K562 (cell line): ENCODE results near the gene SMAGP. TPM values are rescaled to one million over a fixed set of nuclear protein-coding genes. Genes with fewer than 3 reads are reported as not detected.

Experiments used
- ATAC-seq: fragments of 200-7000 bp; cut with Tn5 transposase; 3 replicates; pipeline ENCODE4 v1.9.1; 2020; ENCODE audit warnings: moderate library complexity
- BruUV-seq: library from RNA; stranded (reverse); fragments of 400-500 nt; replicated peaks from 2 replicates; lab custom pipeline; 2021; lab: Mats Ljungman, UMichigan
- CTCF ChIA-PET: fragments of 300-600 bp; formaldehyde crosslinking; extraction: SDS; loops from one replicate; lab custom pipeline; 2021; ENCODE audit warnings: low intra/inter-chr PET ratio; lab: Yijun Ruan, JAX
- POLR2A ChIA-PET: fragments of 300-600, 350-650 bp; sonication (Branson Sonifier 250); formaldehyde crosslinking; extraction: SDS; loops from one replicate; lab custom pipeline; 2021; ENCODE audit warnings: antibody characterized with exemption, inconsistent platforms; lab: Yijun Ruan, JAX
- DNase-seq, 4 experiments: peaks; one replicate each; pipeline versions ENCODE4 v3.0.0 to v3.0.0-alpha.2; 2011 to 2018; ENCODE audit warnings: low spot score in 3 of 4, mixed read lengths in 3 of 4; ENCODE audit errors: extremely low read depth in 1 of 4
- FAIRE-seq: peaks from 2 replicates; lab custom pipeline; 2011; peaks lifted over from hg19 to GRCh38; lab: Jason Lieb, UNC
- H2AFZ ChIP-seq: 2 replicates; pipeline ENCODE4 v1.6.0; 2011; ENCODE audit warnings: low read depth, low read length, control low read depth, inconsistent platforms
- H3K27ac ChIP-seq: fragments of 200-600 bp; 3 replicates; pipeline ENCODE4 v1.8.0; 2011; ENCODE audit warnings: low read depth, mild to moderate bottlenecking, control low read depth, inconsistent platforms, low read length, moderate library complexity, mixed read lengths; ENCODE audit errors: extremely low read depth
- H3K27me3 ChIP-seq, 2 experiments: fragments of 300-600 bp in 1 of 2; 2 replicates in 1 of 2; 3 replicates in 1 of 2; pipeline versions ENCODE4 v1.6.0 to v1.8.0; 2011; ENCODE audit warnings: inconsistent platforms in 2 of 2, low read length in 2 of 2, mild to moderate bottlenecking in 1 of 2, mixed read lengths in 1 of 2, moderate library complexity in 1 of 2; ENCODE audit not compliant: control insufficient read depth in 2 of 2, insufficient read depth in 2 of 2
- H3K36me3 ChIP-seq: fragments of 300-600 bp; 3 replicates; pipeline ENCODE4 v1.8.0; 2011; ENCODE audit warnings: mild to moderate bottlenecking, low read length, inconsistent platforms; ENCODE audit not compliant: control insufficient read depth, insufficient read depth
- H3K4me1 ChIP-seq, 2 experiments: fragments of 200-600 bp in 1 of 2; replicated peaks in 1 of 2; 2 replicates in 1 of 2; 3 replicates in 1 of 2; pipeline versions ENCODE4 v1.5.1 to v1.8.0; 2011; ENCODE audit warnings: inconsistent platforms in 2 of 2, low read length in 2 of 2, mild to moderate bottlenecking in 1 of 2, mixed read lengths in 1 of 2, moderate library complexity in 1 of 2; ENCODE audit not compliant: control insufficient read depth in 2 of 2, insufficient read depth in 2 of 2
- H3K4me2 ChIP-seq: 2 replicates; pipeline ENCODE4 v1.6.1; 2011; ENCODE audit warnings: low read length, control low read depth, inconsistent platforms, mixed read lengths; ENCODE audit not compliant: insufficient read depth
- H3K4me3 ChIP-seq: fragments of 200-600 bp; sonication (generic), shearing (Covaris generic); 2 replicates; pipeline ENCODE4 v1.5.1; 2016; ENCODE audit warnings: control low read depth, inconsistent platforms
- H3K79me2 ChIP-seq: fragments of 200-600 bp; 3 replicates; pipeline ENCODE4 v1.8.0; 2011; ENCODE audit warnings: low read length, inconsistent platforms; ENCODE audit not compliant: control insufficient read depth, insufficient read depth
- H3K9ac ChIP-seq, 2 experiments: 2 replicates each; pipeline versions ENCODE4 v1.6.0 to v1.6.1; 2011; ENCODE audit warnings: low read depth in 2 of 2, low read length in 2 of 2, control low read depth in 1 of 2, inconsistent platforms in 1 of 2, mild to moderate bottlenecking in 1 of 2, mixed read lengths in 1 of 2; ENCODE audit not compliant: insufficient read depth in 1 of 2
- H3K9me1 ChIP-seq: one replicate; pipeline ENCODE4 v1.6.0; 2011; ENCODE audit warnings: inconsistent platforms, mild to moderate bottlenecking, low read length, moderate library complexity; ENCODE audit not compliant: control insufficient read depth, insufficient read depth
- H3K9me3 ChIP-seq: replicated peaks from 2 replicates; pipeline ENCODE4 v1.5.1; 2011; ENCODE audit warnings: low read depth, low read length, inconsistent platforms; ENCODE audit not compliant: control insufficient read depth, insufficient read depth
- H4K20me1 ChIP-seq: replicated peaks from 2 replicates; pipeline ENCODE4 v1.6.1; 2011; ENCODE audit warnings: low read length, inconsistent platforms, mixed read lengths; ENCODE audit not compliant: control insufficient read depth, insufficient read depth
- ARID2 ChIP-seq: fragments of 450-650 bp; IDR thresholded peaks from 2 replicates; pipeline ENCODE4 v1.6.1; 2017; ENCODE audit warnings: antibody characterized with exemption, mild to moderate bottlenecking
- LEF1 ChIP-seq: fragments of 450-650 bp; IDR thresholded peaks from 2 replicates; pipeline ENCODE4 v1.6.1; 2016; ENCODE audit warnings: mild to moderate bottlenecking
- NCOR1 ChIP-seq: fragments of 450-650 bp; IDR thresholded peaks from 2 replicates; pipeline ENCODE4 v1.6.1; 2016; ENCODE audit warnings: mild to moderate bottlenecking, moderate library complexity
- NFIX ChIP-seq: fragments of 250-450 bp; sonication (Bioruptor Pico); IDR thresholded peaks from 2 replicates; pipeline ENCODE4 v1.4.0; 2020; ENCODE audit warnings: low read depth, mild to moderate bottlenecking, moderate library complexity
- POLR2G ChIP-seq: fragments of 200-400 bp; formaldehyde crosslinking; IDR thresholded peaks from 2 replicates; pipeline ENCODE4 v1.6.1; 2017; ENCODE audit warnings: low read depth, mild to moderate bottlenecking, antibody characterized with exemption, low read length, moderate library complexity
- ZKSCAN8 ChIP-seq: fragments of 200-800 bp; sonication (Bioruptor generic); IDR thresholded peaks from 2 replicates; pipeline ENCODE4 v1.6.1; 2016; ENCODE audit warnings: missing genetic modification characterization, missing compliant biosample characterization
- ZNF140 ChIP-seq: fragments of 250-450 bp; sonication (Bioruptor Pico); IDR thresholded peaks from 2 replicates; pipeline ENCODE4 v1.8.0; 2021; ENCODE audit warnings: moderate library complexity, mild to moderate bottlenecking, inconsistent platforms
- WGBS: fragments of 100-300 bp; shearing (Covaris generic); methylation state at CpG from one replicate; pipeline ENCODE4 v1.1.6; 2016; ENCODE audit warnings: low coverage, mixed read lengths; ENCODE audit not compliant: insufficient coverage; ENCODE audit errors: missing lambda C conversion rate; 5-methylcytosine and 5-hydroxymethylcytosine counted together
- in situ Hi-C: fragments of 300-500 bp; cut with MboI; formaldehyde crosslinking; loops from 4 replicates; pipeline ENCODE4 v1.15.0; 2018; ENCODE audit warnings: inconsistent platforms, mixed read lengths
- intact Hi-C: fragments of 100-400 bp; cut with micrococcal nuclease; formaldehyde crosslinking; loops from 2 replicates; pipeline ENCODE4 v1.14.2; 2022
- polyA plus RNA-seq, 8 experiments: library from polyadenylated mRNA; depleted of rRNA in 4 of 8; stranded (reverse) in 5 of 8; unstranded in 3 of 8; fragments of >200 nt; fragmentation: Nextera tagmentation in 2 of 8; fragmentation: Illumina TruSeq in 1 of 8; extraction: Ambion mirVana in 2 of 8; extraction: Trizol in 1 of 8; gene quantifications; 2 replicates each; pipeline versions ENCODE4 v1.2.1 to v1.2.3, GENCODE V29; 2011 to 2014; ENCODE audit warnings: inconsistent platforms in 1 of 8, missing spikeins in 1 of 8
- total RNA-seq, 7 experiments: library from RNA; depleted of rRNA in 6 of 7; stranded (reverse); fragments of >200 nt in 6 of 7; fragmentation: Illumina TruSeq in 2 of 7; extraction: Trizol in 2 of 7; gene quantifications; 2 replicates each; pipeline versions ENCODE4 v1.2.1 to v1.2.3, GENCODE V29; 2011 to 2021; ENCODE audit warnings: low replicate concordance in 1 of 7
- TF ChIP-seq, protein P1 (sequence below), 3 experiments: fragments of 200-800 bp in 1 of 3; fragments of 250-450 bp in 1 of 3; fragments of 450-650 bp in 1 of 3; sonication (Bioruptor Pico) in 1 of 3; sonication (Bioruptor generic) in 1 of 3; formaldehyde crosslinking in 1 of 3; IDR thresholded peaks; 2 replicates each; pipeline versions ENCODE4 v1.6.1 to v1.8.0; 2016 to 2022; ENCODE audit warnings: mild to moderate bottlenecking in 2 of 3, missing genetic modification characterization in 2 of 3, missing compliant biosample characterization in 1 of 3, moderate library complexity in 1 of 3
- TF ChIP-seq, protein P2 (sequence below), 2 experiments: IDR thresholded peaks; 2 replicates each; pipeline ENCODE4 v1.6.1; 2012; ENCODE audit warnings: improper control_type of control experiment in 2 of 2, low read depth in 2 of 2, low read length in 2 of 2, borderline replicate concordance in 1 of 2

The SMAGP gene
- total and polyA plus RNA-seq, 9 of the 15 experiments (the other 6 are each of a cell fraction or from before 2014, with no cell fraction given), result 23.1 to 62.3 (median 29.9) TPM

DNA sequence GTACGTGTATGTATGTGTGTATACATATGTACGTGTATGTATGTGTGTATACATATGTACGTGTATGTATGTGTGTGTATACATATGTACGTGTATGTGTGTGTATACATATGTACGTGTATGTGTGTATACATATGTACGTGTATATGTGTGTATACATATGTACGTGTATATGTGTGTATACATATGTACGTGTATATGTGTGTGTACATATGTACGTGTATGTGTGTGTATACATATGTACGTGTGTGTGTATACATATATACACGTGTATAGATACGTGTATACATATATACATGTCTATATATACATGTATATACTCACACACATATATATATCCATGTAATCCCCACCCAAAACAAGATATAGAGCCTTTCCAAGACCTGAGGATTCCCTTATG, 50.4 kb downstream of the SMAGP start (continued):
- TF ChIP-seq, protein P1, sequence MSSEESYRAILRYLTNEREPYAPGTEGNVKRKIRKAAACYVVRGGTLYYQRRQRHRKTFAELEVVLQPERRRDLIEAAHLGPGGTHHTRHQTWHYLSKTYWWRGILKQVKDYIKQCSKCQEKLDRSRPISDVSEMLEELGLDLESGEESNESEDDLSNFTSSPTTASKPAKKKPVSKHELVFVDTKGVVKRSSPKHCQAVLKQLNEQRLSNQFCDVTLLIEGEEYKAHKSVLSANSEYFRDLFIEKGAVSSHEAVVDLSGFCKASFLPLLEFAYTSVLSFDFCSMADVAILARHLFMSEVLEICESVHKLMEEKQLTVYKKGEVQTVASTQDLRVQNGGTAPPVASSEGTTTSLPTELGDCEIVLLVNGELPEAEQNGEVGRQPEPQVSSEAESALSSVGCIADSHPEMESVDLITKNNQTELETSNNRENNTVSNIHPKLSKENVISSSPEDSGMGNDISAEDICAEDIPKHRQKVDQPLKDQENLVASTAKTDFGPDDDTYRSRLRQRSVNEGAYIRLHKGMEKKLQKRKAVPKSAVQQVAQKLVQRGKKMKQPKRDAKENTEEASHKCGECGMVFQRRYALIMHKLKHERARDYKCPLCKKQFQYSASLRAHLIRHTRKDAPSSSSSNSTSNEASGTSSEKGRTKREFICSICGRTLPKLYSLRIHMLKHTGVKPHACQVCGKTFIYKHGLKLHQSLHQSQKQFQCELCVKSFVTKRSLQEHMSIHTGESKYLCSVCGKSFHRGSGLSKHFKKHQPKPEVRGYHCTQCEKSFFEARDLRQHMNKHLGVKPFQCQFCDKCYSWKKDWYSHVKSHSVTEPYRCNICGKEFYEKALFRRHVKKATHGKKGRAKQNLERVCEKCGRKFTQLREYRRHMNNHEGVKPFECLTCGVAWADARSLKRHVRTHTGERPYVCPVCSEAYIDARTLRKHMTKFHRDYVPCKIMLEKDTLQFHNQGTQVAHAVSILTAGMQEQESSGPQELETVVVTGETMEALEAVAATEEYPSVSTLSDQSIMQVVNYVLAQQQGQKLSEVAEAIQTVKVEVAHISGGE (CRISPR knock-in tag; IDR thresholded peaks at IDR 0.05), result peak in 1 of 3 experiments; percentile 49; a peak in 1 of 6 replicates
- peak; percentile 44; the same call in 1 of the 2 replicates for TF ChIP-seq ZNF140 (CRISPR knock-in tag)
- 0 out of 2 replicates have a peak, but pooled peaks have one; percentile 12 for TF ChIP-seq NCOR1
- TF ChIP-seq ARID2, result peak; percentile 77; the same call in 1 of the 2 replicates
- TF ChIP-seq NFIX (CRISPR knock-in tag), result 0 out of 2 replicates have a peak, but pooled peaks have one; percentile 40
- TF ChIP-seq ZKSCAN8 (CRISPR knock-in tag), result peak; percentile 64; the same call in 1 of the 2 replicates

DNA sequence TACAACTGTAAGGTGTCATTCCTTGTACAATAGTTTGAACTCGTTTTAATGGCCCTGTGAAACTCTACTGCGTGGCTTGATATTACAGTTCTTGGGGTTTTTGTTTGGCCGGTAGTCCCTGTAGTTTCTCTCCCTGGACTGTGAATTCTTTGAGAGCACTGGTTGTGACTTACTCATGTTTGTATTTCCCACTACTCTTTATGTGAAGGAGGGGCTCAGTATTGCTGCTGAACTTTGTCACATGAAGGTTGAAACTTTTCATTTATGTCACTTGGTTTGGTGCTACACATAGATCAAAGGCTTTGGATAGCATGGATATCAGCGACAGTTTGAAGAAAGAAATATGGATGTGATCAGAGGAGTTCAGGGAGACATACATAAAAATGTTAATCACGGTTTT, 50.9 kb downstream of the SMAGP start:
- CTCF ChIA-PET, result no interaction called here
- no peaks in the 10 kb centered on the region for H3K9me3 ChIP-seq
- FAIRE-seq, result no peak
- peak overlapping the region; percentile 50 to 91; a peak in 2 of 4 replicates for H3K9ac ChIP-seq
- peaks cover 21 to 22% of the 10 kb centered on the region in 2 experiments; a peak in 4 of 5 replicates for H3K4me1 ChIP-seq
- peak overlapping the region; percentile 71 for H3K4me3 ChIP-seq
- DNase-seq, result peak in 1 of 4 experiments; percentile 30
- H2AFZ ChIP-seq, result peak overlapping the region; percentile 85
- no peaks in the 10 kb centered on the region for H4K20me1 ChIP-seq
- H3K36me3 ChIP-seq, result no peaks in the 10 kb centered on the region
- WGBS, result 12% methylated on average over 5 of the region's 5 CpGs
- no peaks in the 10 kb centered on the region for H3K27me3 ChIP-seq
- intact Hi-C loops (loop anchor here (2.0 kb wide), 1 partner anchor 19 kb away; the partner anchor contains the start of gene DAZAP2), in situ Hi-C loops (no loop called here)
- H3K79me2 ChIP-seq, result peaks cover 22% of the 10 kb centered on the region
- no peak for TF ChIP-seq POLR2G
- TF ChIP-seq, protein P2, sequence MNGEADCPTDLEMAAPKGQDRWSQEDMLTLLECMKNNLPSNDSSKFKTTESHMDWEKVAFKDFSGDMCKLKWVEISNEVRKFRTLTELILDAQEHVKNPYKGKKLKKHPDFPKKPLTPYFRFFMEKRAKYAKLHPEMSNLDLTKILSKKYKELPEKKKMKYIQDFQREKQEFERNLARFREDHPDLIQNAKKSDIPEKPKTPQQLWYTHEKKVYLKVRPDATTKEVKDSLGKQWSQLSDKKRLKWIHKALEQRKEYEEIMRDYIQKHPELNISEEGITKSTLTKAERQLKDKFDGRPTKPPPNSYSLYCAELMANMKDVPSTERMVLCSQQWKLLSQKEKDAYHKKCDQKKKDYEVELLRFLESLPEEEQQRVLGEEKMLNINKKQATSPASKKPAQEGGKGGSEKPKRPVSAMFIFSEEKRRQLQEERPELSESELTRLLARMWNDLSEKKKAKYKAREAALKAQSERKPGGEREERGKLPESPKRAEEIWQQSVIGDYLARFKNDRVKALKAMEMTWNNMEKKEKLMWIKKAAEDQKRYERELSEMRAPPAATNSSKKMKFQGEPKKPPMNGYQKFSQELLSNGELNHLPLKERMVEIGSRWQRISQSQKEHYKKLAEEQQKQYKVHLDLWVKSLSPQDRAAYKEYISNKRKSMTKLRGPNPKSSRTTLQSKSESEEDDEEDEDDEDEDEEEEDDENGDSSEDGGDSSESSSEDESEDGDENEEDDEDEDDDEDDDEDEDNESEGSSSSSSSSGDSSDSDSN (IDR thresholded peaks at IDR 0.05; ENCODE audit: borderline replicate concordance in 1 of 2, low read depth in 2 of 2, low read length in 2 of 2), result 0 out of 4 replicates have a peak, but pooled peaks of 1 of the 2 experiments have one; percentile 5
- TF ChIP-seq LEF1, result peak; percentile 64; the same call in 1 of the 2 replicates
- H3K4me2 ChIP-seq, result peak overlapping the region; percentile 91
- peak overlapping the region; percentile 90 for H3K27ac ChIP-seq
- H3K9me1 ChIP-seq, result no peaks in the 10 kb centered on the region
- BruUV-seq, result no TSS peak
- POLR2A ChIA-PET, result interaction anchor here (1.2 to 2.2 kb wide), 6 partner anchors 9 to 43 kb away, joined by 3 to 15 read pairs (median 5); partner anchors contain the start of gene DAZAP2
- ATAC-seq, result no peak; the same call in 2 of the 3 replicates
